GM19468 (cell line): ENCODE results near the gene ADCY6.

Source experiments
- ATAC-seq: cut with Tn5 transposase; IDR thresholded peaks from one replicate; pipeline ENCODE4 v1.9.1; 2021; ENCODE audit warnings: mild to moderate bottlenecking, moderate library complexity, moderate number of reproducible peaks; ENCODE audit not compliant: unreplicated experiment; ENCODE audit errors: extremely low read depth

The ADCY6 gene

GRCh38 chr12:48788854-48789775 lies at the start of gene ADCY6:
Gene ADCY6, minus strand, starts transcription at chr12:48789089. Its CDS starts 5,655 bp downstream, at chr12:48783434.
- ATAC-seq, result no peak

DNA sequence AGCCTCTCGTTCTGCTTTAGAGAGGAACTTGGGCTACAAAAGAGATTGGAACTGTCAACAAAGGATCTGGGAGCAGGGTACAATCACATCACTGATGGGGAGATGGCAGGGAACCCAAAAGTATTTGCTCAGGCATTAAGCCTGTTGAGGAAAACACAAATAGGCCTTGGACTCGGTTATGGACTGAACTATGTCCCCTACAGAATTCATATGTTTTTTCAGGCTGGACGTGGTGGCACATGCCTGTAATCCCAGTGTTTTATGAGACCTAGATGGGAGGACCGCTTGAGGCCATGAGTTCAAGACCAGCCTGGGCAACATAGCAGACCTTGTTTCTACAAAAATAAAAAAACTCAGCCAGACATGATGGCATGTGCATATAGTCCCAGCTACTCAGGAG lies 49.2 kb upstream of the ADCY6 start:
- ATAC-seq, result no peak

DNA sequence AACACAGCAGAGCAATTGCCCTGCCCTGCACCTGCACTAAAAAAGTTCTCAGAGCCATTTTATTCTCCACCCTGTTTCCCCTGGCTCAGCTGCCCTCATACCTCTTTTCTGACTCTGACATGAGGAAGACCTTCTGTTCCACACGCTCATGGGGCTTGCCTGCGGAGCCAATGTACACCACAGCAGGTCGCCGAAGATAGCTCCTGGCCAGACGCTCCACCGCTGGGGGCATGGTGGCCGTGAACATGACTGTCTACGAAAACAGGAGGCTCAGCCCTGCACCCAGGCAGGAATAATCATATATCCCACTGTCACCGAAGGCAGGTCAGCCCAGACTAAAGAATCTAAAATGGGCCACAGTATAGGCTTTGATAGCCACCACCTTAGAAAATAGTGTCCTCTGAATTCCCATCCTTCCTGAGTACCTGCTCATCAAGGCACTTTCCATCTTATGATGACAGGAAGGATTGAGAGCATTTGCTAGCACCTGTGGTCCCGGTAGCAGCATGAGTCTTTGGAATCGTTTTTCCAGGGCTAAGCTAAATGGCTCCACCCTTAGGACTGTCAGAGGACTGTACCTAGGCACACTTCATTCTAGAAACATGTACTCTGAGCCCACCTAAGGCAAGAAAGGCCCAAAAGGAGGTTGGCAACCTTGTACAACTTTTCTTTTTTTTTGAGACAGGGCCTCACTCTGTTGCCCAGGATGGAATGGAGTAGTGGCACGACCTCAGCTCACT lies 43.6 kb upstream of the ADCY6 start:
- no peak for ATAC-seq

DNA sequence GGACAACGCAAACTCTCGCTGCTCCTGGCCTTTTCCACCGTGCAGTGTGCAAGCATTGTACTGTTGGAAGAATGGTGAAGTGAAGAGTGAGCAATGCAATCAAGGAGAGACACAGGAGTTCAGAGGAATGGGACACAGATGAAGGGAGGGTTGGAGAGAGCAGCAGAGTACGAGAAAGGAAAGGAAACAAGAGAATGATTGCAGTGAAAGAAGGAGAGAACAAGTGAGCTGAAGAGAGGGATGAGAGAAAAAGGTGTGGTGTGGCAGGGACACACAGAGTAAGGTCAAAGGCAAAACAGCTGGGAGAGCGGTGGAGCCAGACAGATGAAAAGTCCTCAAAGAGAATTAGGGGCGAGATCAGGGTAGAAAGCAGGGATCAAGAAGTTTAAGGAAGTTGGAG lies 42.4 kb upstream of the ADCY6 start:
- ATAC-seq, result no peak

DNA sequence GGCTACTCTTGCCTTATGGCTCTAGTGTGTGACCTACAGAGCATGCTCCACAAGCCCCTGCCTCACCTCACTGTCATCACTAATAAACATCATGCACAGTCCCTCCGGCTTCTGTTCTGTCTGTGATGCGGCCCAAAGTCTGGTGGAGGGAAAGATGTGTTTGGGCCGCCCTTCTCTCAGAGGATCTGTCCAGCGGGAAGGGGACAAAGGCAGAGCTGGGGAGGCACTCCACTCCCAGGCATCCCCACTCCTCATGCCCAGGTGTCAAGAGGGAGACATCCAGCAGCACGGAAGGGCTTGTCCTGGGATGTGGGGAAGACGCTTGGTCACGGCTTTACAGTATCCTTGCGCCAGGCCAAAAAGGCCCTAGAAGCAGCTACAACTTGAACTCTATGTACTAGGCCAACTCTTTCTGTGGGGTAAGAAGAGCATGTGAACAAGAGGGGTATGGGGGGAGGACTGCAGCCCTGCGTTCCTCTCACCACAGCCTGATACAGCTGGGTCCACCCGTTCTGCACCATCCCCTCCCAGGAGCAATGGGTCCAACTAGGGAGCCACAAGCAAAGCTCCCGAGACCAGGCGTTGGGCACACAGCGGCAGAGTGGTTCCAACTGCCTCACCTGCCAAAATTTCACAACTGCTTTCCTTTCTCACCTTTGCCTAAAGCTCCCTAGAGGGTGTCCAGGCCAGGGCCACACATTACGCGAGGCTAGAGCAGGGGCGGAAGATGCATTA lies 40.1 kb upstream of the ADCY6 start:
- no peak for ATAC-seq

- ATAC-seq, result no peak
Measured at GRCh38 chr12:48828293-48828692, 39.4 kb upstream of the ADCY6 start.

GRCh38 chr12:48827513-48828096 lies 38.7 kb upstream of the ADCY6 start:
- no peak for ATAC-seq

GRCh38 chr12:48827026-48827425 lies 38.1 kb upstream of the ADCY6 start:
- no peak for ATAC-seq

GRCh38 chr12:48826209-48826855 lies 37.4 kb upstream of the ADCY6 start:
- ATAC-seq, result no peak

GRCh38 chr12:48824905-48825304 lies 36.0 kb upstream of the ADCY6 start:
- no peak for ATAC-seq

DNA sequence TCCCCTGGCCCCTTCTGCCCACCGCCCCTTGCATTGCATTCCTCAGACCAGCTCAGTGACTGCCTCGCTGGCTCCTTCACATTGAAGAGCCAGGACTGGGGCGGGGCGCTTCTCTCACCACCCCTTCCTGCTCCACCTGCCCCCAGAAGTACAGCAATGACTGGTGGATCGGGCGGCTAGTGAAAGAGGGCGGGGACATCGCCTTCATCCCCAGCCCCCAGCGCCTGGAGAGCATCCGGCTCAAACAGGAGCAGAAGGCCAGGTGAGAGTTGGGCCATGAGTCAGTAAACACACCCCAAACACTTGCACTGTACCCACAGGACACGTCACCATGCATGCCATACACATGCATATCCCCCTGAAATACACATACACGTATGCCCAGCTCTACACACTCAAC lies 35.2 kb upstream of the ADCY6 start:
- ATAC-seq, result no peak

DNA sequence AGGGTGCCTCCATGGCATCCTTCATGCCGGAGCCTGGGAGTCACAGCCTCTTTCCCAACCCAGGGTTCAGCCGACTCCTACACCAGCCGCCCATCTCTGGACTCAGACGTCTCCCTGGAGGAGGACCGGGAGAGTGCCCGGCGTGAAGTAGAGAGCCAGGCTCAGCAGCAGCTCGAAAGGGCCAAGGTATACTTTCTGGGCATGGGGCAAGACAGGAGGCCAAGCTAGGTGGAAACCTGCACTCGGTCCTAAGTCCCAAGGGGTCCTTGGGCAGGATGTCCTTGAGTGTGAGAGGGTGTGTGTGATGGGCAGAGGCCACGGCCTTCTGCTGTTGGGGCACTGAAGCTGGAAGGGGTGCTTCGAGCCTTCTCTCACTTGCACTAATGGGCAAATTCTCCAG lies 34.4 kb upstream of the ADCY6 start:
- ATAC-seq, result no peak

GRCh38 chr12:48822711-48823110 lies 33.8 kb upstream of the ADCY6 start:
- no peak for ATAC-seq

DNA sequence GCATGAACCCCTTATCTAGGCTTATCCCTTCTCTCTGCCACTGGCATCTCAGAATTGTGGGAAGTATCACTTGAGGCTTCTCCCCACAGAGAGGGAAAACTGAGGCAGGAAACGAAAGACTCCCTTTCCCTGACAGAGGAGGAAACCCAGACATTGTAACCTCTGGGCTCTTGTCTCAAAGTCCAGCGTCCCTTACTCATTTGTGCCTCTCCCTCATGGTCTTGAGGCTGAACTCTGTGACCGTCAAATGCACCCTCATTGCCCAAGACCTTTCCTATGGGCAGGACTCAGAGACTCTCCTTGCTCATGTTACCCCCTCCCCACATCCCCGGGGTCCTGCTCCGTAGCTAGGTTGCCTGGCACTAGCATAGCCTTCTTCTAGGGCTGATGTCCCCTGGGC lies 33.2 kb upstream of the ADCY6 start:
- ATAC-seq, result no peak

GRCh38 chr12:48819986-48820725 lies 31.3 kb upstream of the ADCY6 start:
- ATAC-seq, result no peak

DNA sequence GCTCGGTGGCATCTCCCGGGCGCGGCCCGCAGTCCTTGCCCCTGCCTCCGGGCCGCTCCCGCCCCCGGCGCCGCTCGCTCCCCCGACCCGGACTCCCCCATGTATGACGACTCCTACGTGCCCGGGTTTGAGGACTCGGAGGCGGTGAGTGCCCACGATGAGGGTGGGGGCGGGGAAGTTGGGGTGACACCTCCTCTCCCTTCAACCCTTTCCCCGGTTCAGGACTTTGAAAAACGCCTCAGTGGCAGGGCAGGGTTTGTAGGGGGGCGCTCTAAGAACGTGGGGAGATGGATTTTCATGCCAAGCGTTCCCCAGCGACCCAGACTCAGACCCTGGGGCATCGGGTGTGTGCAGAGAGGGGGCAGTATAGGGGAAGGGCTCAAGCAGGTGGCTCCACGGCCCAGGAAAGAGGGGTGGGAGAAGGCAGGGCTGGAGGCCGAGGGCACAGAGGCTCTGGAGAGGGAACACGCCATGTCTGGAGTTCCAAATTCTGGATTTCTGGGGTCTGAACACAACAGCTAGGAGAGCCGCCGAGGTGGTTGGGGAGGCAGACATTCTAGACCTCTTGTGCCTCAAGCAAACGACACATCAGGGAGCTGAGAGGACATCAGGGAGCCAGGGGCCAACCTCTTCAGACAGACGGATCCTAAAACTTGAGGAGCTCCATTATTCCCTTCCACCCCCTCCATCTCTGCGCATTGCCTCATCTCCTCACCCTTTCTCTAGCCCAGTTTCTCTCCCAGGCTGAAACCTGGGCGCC lies 30.1 kb upstream of the ADCY6 start:
- no peak for ATAC-seq

GRCh38 chr12:48817873-48818830 lies 29.3 kb upstream of the ADCY6 start, which contains the start of gene CACNB3:
Gene CACNB3, plus strand, starts transcription at chr12:48818496. Its CDS starts 434 bp downstream, at chr12:48818930.
- no peak for ATAC-seq
